Esophagus muscularis mucosa (tissue), 3 donors: Measurements from ENCODE around the gene CD244.

ENCODE experiments used
- CTCF ChIP-seq, 3 experiments: fragments of 200-600 bp in 2 of 3; fragments of 450-650 bp in 1 of 3; sonication (generic) in 2 of 3; IDR thresholded peaks; one replicate each; pipeline ENCODE4 v1.5.1; 2017 to 2019; ENCODE audit warnings: antibody characterized with exemption in 3 of 3, mild to moderate bottlenecking in 2 of 3, moderate library complexity in 1 of 3
- POLR2A ChIP-seq: fragments of 450-650 bp; IDR thresholded peaks from one replicate; pipeline ENCODE4 v1.6.1; 2017; ENCODE audit warnings: antibody characterized with exemption, moderate library complexity, mild to moderate bottlenecking, low read depth

GRCh38 chr1:160910170-160910750, 47.6 kb upstream of the CD244 start:
- TF ChIP-seq CTCF (IDR thresholded peaks at IDR 0.05) (no peak), POLR2A (no peak)
